GM19025 (cell line): ENCODE results near the gene CTF1.

Source experiments
- ATAC-seq: cut with Tn5 transposase; IDR thresholded peaks from one replicate; pipeline ENCODE4 v1.9.1; 2021; ENCODE audit warnings: mild to moderate bottlenecking, low read depth, moderate library complexity; ENCODE audit not compliant: unreplicated experiment

The CTF1 gene

GRCh38 chr16:30904114-30904780 lies 7.8 kb downstream of the CTF1 start:
- ATAC-seq = no peak

GRCh38 chr16:30907064-30907463 lies 10.7 kb downstream of the CTF1 start:
- ATAC-seq = no peak

DNA sequence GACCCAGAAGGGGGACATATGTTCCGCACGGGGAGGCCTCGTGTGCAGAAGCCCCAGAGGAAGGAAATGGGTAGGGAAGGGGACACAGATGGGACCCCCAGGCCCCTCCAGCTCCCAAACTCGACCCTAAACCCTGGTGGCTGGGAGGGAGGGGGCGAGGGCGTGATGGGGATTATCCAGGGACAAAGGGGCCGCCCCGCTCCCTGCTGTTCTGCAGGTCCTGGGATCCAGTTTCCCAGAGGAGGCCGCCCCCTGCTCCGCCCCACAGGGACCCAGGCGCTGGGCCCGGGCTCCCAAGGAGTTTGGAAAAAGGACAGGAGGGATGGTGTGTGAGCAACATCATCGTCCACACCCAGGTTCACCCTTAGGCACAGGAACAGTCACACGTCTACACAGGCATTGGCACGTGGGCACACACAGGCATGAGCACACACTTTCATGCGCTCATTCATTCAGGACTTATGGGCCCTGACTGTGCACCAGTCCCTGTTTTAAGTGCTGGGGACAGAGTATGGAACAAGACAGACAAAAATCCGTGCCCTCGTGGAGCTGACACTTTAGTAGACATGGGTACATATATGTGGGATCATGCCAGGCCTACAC lies 14.1 kb downstream of the CTF1 start:
- ATAC-seq = no peak

- no peak for ATAC-seq
Observed at GRCh38 chr16:30912794-30913412, 16.5 kb downstream of the CTF1 start.

DNA sequence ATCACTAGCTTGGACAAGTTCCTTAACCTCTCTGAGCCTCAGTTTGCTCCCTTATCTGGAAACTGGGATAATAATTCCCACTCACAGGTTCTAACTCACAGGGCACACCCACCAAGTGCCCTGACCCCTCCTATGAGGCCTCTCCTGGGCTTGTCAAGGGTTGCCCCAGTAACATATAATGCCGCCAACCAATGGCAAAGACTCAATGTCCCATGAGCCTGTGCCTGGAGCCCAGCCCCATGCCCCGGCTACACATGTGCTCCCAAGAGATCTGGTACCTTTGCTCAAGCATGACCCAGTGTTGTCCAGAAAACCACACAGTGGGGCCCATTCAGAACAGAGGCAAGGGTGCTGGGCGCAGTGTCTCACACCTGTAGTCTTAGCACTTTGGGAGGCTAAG lies 18.4 kb downstream of the CTF1 start:
- ATAC-seq = no peak

DNA sequence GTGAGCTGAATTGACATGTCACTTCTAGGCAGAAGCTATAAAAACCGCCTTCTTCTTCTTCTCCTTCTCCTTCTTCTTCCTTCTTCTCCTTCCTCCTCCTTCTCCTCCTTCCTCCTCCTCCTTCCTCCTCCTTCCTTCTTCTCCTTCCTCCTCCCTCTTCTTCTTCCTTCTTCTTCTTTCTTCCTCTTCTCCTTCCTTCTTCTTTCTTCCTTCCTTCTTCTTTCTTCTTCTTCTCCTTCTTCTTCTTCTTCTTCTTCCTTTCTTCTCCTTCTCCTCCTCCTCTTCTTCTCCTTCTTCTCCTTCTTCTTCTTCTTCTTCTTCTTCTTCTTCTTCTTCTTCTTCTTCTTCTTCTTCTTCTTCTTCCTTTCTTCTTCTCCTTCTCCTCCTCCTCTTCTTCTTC lies 22.2 kb downstream of the CTF1 start:
- ATAC-seq = no peak

GRCh38 chr16:30920891-30921290 lies 24.5 kb downstream of the CTF1 start:
- ATAC-seq = no peak

DNA sequence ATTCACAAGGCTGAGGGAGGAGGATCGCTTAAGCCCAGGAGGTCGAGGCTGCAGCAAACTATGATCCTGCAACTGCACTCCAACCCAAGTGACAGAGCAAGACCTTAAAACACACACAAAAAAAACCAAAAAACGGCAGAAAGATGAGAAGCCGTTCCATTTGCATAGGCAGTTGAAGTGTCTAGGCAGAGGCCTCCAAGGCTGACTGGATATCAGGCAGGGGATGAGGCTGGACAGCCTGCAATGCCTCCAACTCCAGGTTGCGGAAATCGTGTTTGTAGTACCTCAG lies 25.0 kb downstream of the CTF1 start:
- no peak for ATAC-seq

- no peak for ATAC-seq
Observed at GRCh38 chr16:30921748-30922419, 25.5 kb downstream of the CTF1 start.

- peak; percentile 62 for ATAC-seq
Observed at GRCh38 chr16:30922420-30922959, 26.1 kb downstream of the CTF1 start.

- ATAC-seq = peak; percentile 59
Observed at GRCh38 chr16:30922960-30923535, 26.6 kb downstream of the CTF1 start.

DNA sequence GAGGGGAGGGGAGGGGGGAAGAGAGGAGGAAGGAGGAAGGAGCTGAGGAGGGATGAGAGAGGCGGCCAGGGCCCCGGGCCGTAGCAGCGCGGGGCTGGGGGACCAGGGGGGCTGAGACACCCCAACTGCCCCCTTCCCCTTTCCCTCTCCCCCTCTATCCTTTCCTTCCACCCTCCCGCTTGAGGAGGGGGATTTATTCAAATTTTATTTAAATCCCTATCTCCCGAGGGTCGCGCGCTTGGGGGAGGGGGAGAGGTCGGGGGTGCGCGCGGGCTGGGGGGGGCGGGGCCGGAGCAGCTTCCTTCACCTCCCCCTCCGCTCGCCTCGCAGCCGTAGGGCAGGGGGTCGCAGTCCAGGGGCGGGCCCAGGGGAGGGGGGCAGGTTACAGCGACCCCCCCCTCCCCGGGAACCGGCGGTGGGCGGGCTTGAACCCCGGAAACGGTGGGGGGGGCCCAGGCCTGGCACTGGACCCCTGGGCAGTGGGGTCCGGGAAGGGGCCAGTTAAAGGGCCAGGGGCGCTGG lies 27.2 kb downstream of the CTF1 start, which contains the start of gene FBXL19:
FBXL19 (plus strand) TSS at position 19 of the 522 bp plus-strand sequence. CDS start 2,183 bp downstream, outside the sequence.
- no peak for ATAC-seq

DNA sequence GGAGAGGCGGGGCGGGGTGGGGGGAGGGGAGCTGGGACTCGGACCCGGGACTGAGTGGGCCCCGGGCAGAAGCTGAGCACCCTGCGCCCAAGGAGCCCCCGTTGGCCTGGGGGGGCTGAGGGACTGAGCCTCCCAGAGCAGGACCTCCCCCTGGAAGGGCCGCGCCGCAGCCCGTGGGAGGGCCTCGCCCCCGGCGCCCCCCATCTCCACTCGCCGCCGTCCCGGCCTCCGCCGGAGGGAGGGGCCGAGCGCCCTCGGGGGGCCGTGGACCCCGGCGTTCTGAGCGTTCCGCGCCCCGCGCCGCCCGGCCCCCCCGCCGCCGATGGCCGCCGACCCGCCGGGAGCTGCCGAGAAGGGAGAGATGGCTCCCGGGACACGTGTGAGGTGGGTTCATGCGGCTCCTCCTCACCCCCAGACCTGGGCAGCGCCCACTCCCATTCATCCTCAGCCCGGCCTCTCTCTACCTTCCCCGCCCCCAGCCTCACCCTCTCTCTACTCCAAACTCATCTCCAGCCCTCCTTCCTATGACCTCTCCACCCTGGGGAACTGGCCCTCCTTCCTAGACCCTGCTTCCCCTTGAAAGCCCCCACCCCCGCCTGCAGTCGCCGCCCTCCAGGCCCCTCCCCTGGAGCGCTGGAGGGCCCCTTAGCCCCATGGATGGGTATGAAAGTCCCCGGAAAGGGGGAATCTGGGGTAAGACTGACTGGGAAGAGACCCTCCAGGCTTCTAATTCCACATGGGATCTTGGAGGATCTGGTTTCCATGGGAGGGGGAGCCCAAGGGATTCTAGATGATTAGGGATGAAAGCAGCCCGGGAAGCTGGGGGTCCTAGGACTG lies 27.9 kb downstream of the CTF1 start:
- ATAC-seq = no peak

DNA sequence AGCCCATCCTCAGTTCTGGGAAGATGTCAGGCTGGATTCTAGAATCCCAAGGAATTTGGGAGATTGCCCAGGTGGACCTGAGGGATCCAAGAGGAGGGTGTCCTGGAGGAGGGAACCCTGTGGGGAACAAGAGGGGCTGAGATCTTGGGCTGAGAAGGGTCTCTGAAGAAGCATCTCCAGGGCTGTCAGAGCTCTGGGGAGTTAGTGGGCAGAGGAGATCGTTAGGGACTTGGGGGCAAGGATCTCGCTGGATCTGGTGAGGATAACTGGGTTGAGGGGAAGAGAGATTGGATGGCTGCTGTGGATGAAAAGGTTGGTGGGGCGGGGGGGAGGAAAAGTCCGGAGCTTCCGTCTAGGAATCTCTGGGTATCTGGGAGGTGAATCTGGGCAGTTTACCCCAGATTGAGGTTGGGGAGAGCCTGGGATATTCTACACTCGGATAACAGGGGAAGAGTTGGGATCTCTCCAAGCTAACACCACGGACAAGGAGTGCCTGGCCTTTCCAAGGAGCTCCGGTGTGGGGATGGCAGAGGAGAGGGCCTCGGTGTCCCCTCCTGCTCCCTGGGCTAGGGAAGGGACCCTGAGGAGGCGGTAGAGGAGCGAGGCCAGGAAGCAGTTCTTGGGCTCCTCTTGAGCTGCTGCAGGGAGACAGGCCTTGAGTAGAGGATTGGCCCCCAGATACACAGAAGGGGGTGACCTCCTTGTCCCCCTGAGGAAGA lies 28.7 kb downstream of the CTF1 start:
- no peak for ATAC-seq

- ATAC-seq = no peak
Observed at GRCh38 chr16:30925632-30925987, 29.2 kb downstream of the CTF1 start.

GRCh38 chr16:30925995-30926811 lies 29.8 kb downstream of the CTF1 start:
- no peak for ATAC-seq

GRCh38 chr16:30926937-30927788 lies 30.7 kb downstream of the CTF1 start:
- no peak for ATAC-seq
